Prostate gland (tissue), 2 donors: ENCODE data around the gene COX10.

Experiments
- POLR2A ChIP-seq: fragments of 450-650 bp; IDR thresholded peaks from one replicate; pipeline ENCODE4 v1.6.1; 2016; ENCODE audit warnings: antibody characterized with exemption, mild to moderate bottlenecking
- TF ChIP-seq, protein P1 (sequence below), 4 experiments: fragments of 200-600 bp in 2 of 4; fragments of 450-650 bp in 2 of 4; sonication (generic) in 2 of 4; IDR thresholded peaks; 1 replicate in 3 of 4; 2 replicates in 1 of 4; pipeline ENCODE4 v1.5.1; 2016 to 2019; ENCODE audit warnings: antibody characterized with exemption in 4 of 4, mild to moderate bottlenecking in 2 of 4, moderate library complexity in 2 of 4

DNA sequence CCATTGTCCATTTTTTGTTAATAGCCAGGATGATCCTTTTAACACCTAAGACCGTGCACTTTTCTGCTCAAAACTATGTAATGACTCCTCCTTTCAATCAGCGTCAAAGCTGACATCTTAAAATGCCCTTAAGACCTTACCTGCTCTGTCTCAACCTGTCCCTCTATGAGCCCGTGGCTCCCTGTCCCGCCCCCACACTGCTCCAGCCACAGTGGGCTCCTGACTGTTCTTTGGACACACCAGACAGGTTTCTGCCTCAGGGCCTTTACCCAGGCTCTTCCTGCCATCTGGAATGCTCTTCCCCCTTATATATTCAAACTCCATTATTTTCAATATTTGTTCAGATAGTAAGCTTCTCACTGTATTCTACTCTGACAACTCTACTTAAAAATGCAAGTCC, 153.3 kb downstream of the COX10 start:
- TF ChIP-seq, protein P1, sequence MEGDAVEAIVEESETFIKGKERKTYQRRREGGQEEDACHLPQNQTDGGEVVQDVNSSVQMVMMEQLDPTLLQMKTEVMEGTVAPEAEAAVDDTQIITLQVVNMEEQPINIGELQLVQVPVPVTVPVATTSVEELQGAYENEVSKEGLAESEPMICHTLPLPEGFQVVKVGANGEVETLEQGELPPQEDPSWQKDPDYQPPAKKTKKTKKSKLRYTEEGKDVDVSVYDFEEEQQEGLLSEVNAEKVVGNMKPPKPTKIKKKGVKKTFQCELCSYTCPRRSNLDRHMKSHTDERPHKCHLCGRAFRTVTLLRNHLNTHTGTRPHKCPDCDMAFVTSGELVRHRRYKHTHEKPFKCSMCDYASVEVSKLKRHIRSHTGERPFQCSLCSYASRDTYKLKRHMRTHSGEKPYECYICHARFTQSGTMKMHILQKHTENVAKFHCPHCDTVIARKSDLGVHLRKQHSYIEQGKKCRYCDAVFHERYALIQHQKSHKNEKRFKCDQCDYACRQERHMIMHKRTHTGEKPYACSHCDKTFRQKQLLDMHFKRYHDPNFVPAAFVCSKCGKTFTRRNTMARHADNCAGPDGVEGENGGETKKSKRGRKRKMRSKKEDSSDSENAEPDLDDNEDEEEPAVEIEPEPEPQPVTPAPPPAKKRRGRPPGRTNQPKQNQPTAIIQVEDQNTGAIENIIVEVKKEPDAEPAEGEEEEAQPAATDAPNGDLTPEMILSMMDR (IDR thresholded peaks at IDR 0.05) = no peak
- no peak for TF ChIP-seq POLR2A
